GM18868 (cell line): Measurements from ENCODE around the gene FAM227B.

ENCODE experiments used
- ATAC-seq: cut with Tn5 transposase; IDR thresholded peaks from one replicate; pipeline ENCODE4 v1.9.1; 2021; ENCODE audit warnings: mild to moderate bottlenecking, moderate library complexity; ENCODE audit not compliant: unreplicated experiment

Gene FAM227B

DNA sequence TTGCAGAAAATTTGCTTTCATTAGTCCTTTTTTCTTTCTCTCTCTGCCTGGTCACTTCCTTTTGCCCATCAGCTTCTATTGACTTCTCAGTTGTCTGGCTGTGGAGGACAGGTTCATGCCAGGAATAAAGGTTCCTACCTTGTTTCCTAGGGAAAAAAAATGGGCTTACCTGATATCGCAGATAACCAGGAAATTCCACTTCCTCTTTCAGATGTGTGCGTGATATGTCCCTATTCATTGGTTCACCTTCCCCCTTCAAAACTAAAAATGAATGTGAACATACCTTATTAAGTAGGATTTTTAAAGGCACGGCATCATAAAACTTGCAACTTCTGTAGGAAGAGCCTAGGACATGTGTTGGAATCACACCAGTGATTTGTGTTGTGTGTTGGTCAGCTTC, 317.6 kb downstream of the FAM227B start:
- ATAC-seq: no peak

- ATAC-seq: no peak
Measured at GRCh38 chr15:49301562-49301961, 319.1 kb downstream of the FAM227B start.

DNA sequence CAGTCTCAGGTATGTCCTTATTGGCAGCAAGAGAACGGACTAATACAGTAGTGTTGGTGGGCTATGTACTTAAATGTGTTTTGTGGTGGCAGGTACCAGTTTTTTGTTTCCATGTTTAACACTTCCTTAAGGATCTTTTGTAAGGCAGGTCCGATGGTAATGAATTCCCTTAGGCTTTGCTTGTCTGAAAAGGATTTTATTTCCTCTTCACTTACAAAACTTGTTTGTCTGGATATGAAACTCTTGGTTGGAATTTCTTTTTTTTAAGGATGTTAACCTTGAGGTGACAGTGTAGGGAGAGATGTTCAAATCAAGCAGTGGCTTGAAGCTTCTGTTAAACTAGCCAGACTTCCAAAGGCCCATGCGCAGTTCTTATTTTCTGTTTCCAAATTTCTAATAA, 319.8 kb downstream of the FAM227B start:
- ATAC-seq: no peak

- no peak for ATAC-seq
Measured at GRCh38 chr15:49297584-49297983, 323.0 kb downstream of the FAM227B start.

- ATAC-seq: no peak
Measured at GRCh38 chr15:49296258-49296657, 324.4 kb downstream of the FAM227B start.

DNA sequence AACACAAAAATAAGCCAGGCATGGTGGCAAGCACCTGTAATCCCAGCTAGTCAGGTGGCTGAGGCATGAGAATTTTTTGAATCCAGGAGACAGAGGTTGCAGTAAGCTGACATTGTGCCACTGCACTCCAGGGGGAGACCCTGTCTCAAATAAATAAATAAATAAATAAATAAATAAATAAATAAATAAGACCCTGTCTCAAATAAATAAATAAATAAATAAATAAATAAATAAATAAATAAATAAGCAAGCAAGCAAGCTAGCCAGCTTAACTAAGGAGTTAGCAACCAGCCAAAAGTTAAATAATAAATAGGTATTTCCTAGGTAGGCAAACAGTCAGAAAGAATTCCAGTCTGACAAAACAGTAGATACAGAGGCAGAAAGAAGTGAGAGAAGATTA, 326.7 kb downstream of the FAM227B start:
- no peak for ATAC-seq

DNA sequence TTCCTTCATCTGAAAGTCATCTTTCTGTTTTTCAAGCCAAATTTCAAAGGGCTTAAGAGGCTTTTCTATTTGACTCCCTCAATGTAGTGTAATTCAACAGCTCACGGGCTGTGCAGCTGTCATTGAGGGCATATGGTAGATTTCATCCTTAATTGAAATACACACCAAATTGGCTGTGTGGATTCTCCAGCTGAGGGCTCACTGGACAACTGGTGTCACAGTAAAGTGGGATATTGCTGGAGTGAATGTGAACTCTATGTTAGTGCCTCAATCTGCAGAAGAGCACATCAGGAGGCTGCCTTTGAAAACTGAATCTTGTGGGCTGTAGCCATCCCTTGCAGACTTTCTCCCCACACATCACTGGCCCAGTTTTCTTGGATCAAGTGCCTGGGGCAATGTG, 330.4 kb downstream of the FAM227B start:
- no peak for ATAC-seq

- no peak for ATAC-seq
Measured at GRCh38 chr15:49288391-49288790, 332.2 kb downstream of the FAM227B start.

DNA sequence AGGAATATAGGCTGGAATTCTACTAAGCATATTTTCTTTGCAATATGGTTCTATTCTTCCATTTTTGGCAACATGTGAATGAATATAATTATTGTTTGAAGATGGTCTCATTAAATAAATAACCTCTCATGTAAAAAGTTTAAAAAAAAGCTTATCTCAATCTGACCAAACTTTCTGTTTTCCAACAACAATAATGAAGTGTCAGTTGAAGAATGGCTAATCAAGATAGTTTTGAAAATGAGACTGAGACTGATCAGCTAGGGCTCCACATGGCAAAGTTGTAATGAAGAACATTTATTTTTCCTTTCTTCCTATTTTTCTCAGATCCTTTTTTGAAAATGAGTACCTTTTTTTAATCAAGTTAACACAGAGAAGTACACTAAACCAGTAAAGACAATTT, 333.1 kb downstream of the FAM227B start:
- no peak for ATAC-seq

- no peak for ATAC-seq
Measured at GRCh38 chr15:49286649-49287404, 333.8 kb downstream of the FAM227B start.

DNA sequence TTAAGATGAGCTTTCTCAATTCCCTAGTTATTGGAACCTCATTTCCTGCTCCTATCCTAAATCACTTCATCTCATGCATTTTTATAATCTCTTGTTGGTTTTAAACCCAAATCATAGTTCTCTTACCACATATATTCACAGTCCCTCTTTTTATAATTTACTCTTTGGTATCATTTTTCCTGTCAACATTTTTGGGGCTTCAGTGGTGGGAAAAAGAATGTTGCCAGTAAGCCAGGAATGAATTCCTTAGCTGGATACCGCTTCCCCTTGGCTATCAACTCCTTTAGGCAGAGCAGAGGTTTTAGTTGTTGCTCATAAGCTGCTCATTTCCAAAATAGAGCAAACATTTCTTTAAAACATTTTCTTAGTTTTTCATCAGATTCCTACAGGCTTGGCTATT, 338.3 kb downstream of the FAM227B start:
- no peak for ATAC-seq

- no peak for ATAC-seq
Measured at GRCh38 chr15:49279521-49280456, 340.8 kb downstream of the FAM227B start.

GRCh38 chr15:49278751-49279150, 341.9 kb downstream of the FAM227B start:
- no peak for ATAC-seq
